ENCODE data around the gene LCN6.

- TF ChIP-seq POLR2AphosphoS5 (IDR thresholded peaks at IDR 0.05; ENCODE audit: borderline replicate concordance, low read depth, low read length) (no peak), EZH2 (IDR thresholded peaks at IDR 0.05) (no peak)
These were observed at the start of gene LCN6 for GRCh38 chr9:136748201-136748600.
